Mammary epithelial cell (primary cell): ENCODE measurements around the gene GJA8.

ENCODE experiments used
- CTCF ChIP-seq, 2 donors: IDR thresholded peaks in 1 of 2; conservative IDR thresholded peaks in 1 of 2; 2 replicates each; pipeline ENCODE4 v1.5.1; 2011 to 2012; ENCODE audit warnings: inconsistent platforms in 2 of 2, low read length in 2 of 2, mild to moderate bottlenecking in 2 of 2, control low read depth in 1 of 2, low read depth in 1 of 2; ENCODE audit not compliant: insufficient read depth in 1 of 2; ENCODE audit errors: extremely low read depth in 1 of 2
- EZH2 ChIP-seq: IDR thresholded peaks from 2 replicates; pipeline ENCODE4 v1.6.1; 2012; ENCODE audit warnings: low read length, inconsistent platforms, borderline replicate concordance

- TF ChIP-seq CTCF (conservative IDR thresholded peaks at IDR 0.05 in 1 of 2, IDR thresholded peaks at IDR 0.05 in 1 of 2; ENCODE audit: extremely low read depth in 1 of 2, insufficient read depth in 1 of 2, low read depth in 1 of 2, low read length in 2 of 2) (no peak), EZH2 (no peak)
Measured at GRCh38 chr1:147897789-147898188, 4.8 kb upstream of the GJA8 start.
